GM13977 (cell line): ENCODE results near the gene GJC2.

Source experiments
- DNase-seq: peaks from one replicate; pipeline ENCODE4 v3.0.0; 2012; ENCODE audit warnings: low spot score
- CTCF ChIP-seq: IDR thresholded peaks from 2 replicates; pipeline ENCODE4 v1.5.1; 2012; ENCODE audit warnings: mild to moderate bottlenecking, control low read depth; ENCODE audit not compliant: insufficient read depth; ENCODE audit errors: extremely low read depth, missing control alignments
- in situ Hi-C: fragments of 300-500 bp; cut with MboI; formaldehyde crosslinking; loops from one replicate; pipeline ENCODE4 v1.12.0; 2022; ENCODE audit warnings: low sequenced_read_pairs, low pct_unique_long_range_greater_than_20kb, mixed read lengths, inconsistent platforms; ENCODE audit not compliant: unreplicated experiment

Gene GJC2

GRCh38 chr1:228140724-228141225, 9.0 kb upstream of the GJC2 start:
- peak; percentile 36 for DNase-seq
- TF ChIP-seq CTCF = no peak
- in situ Hi-C loops = no loop called here

GRCh38 chr1:228141226-228142044, 8.3 kb upstream of the GJC2 start:
- in situ Hi-C loops = no loop called here
- peak; percentile 52 for DNase-seq
- TF ChIP-seq CTCF = no peak

- peak; percentile 9 for DNase-seq
- in situ Hi-C loops = no loop called here
- no peak for TF ChIP-seq CTCF
Observed at GRCh38 chr1:228142155-228142691, 7.5 kb upstream of the GJC2 start.

GRCh38 chr1:228142701-228143136, 7.0 kb upstream of the GJC2 start:
- no peak for TF ChIP-seq CTCF
- in situ Hi-C loops = no loop called here
- peak; percentile 9 for DNase-seq

- no peak for TF ChIP-seq CTCF
- in situ Hi-C loops = no loop called here
- DNase-seq = peak; percentile 15
Observed at GRCh38 chr1:228143480-228144192, 6.1 kb upstream of the GJC2 start.

GRCh38 chr1:228144193-228144992, 5.3 kb upstream of the GJC2 start:
- DNase-seq = peak; percentile 7
- no peak for TF ChIP-seq CTCF
- in situ Hi-C loops = no loop called here
